Panc1 (cell line): ENCODE results near the gene PARD3. TPM values are rescaled to one million over a fixed set of nuclear protein-coding genes. Genes with fewer than 3 reads are reported as not detected.

ENCODE experiments used
- ATAC-seq: fragments of 200-7000 bp; cut with Tn5 transposase; 2 replicates; pipeline ENCODE4 v1.9.1; 2020; ENCODE audit warnings: mild to moderate bottlenecking, moderate library complexity
- BruUV-seq: library from RNA; stranded (reverse); fragments of 400-500 nt; replicated peaks from 2 replicates; lab custom pipeline; 2021; lab: Mats Ljungman, UMichigan
- CTCF ChIA-PET: fragments of 300-600 bp; sonication (Branson Sonifier 250); formaldehyde crosslinking; loops from one replicate; lab custom pipeline; 2022; ENCODE audit warnings: antibody characterized with exemption; lab: Charles Lee
- POLR2A ChIA-PET: fragments of 300-600 bp; sonication (Branson Sonifier 250); formaldehyde crosslinking; loops from one replicate; lab custom pipeline; 2022; ENCODE audit warnings: antibody characterized with exemption; lab: Charles Lee
- DNase-seq: peaks from one replicate; pipeline ENCODE4 v3.0.0-alpha.2; 2010; ENCODE audit warnings: low read depth, low spot score
- H3K27ac ChIP-seq: 2 replicates; pipeline ENCODE4 v1.5.1; 2011; ENCODE audit warnings: mild to moderate bottlenecking, low read length, inconsistent platforms
- H3K27me3 ChIP-seq: fragments of 200-500 bp; sonication (Bioruptor generic); 2 replicates; pipeline ENCODE4 v1.6.0; 2014; ENCODE audit warnings: low read length, inconsistent platforms; ENCODE audit not compliant: control insufficient read depth, insufficient read depth
- H3K36me3 ChIP-seq: fragments of 200-500 bp; sonication (Bioruptor generic); 2 replicates; pipeline ENCODE4 v1.5.1; 2014; ENCODE audit warnings: inconsistent platforms, mild to moderate bottlenecking, low read length, moderate library complexity; ENCODE audit not compliant: control insufficient read depth, insufficient read depth
- H3K4me1 ChIP-seq: 2 replicates; pipeline ENCODE4 v1.5.1; 2011; ENCODE audit warnings: inconsistent platforms, mild to moderate bottlenecking, low read length, moderate library complexity; ENCODE audit not compliant: control insufficient read depth, insufficient read depth
- H3K4me3 ChIP-seq, 2 experiments: 2 replicates each; pipeline ENCODE4 v1.5.1; 2011 to 2012; ENCODE audit warnings: low read depth in 2 of 2, low read length in 2 of 2, mild to moderate bottlenecking in 2 of 2, inconsistent platforms in 1 of 2, moderate library complexity in 1 of 2
- H3K9me3 ChIP-seq: fragments of 200-500 bp; sonication (Bioruptor generic); 2 replicates; pipeline ENCODE4 v1.5.1; 2014; ENCODE audit warnings: low read depth, mild to moderate bottlenecking, inconsistent platforms, low read length, moderate library complexity; ENCODE audit not compliant: control insufficient read depth, insufficient read depth
- CTCF ChIP-seq: fragments of 450-650 bp; IDR thresholded peaks from 2 replicates; pipeline ENCODE4 v1.5.1; 2017; ENCODE audit warnings: mild to moderate bottlenecking
- POLR2AphosphoS5 ChIP-seq: IDR thresholded peaks from 2 replicates; pipeline ENCODE4 v1.6.1; 2012; ENCODE audit warnings: mild to moderate bottlenecking, low read depth, low read length, moderate library complexity
- REST ChIP-seq, 2 experiments: IDR thresholded peaks; 2 replicates each; pipeline ENCODE4 v1.6.1; 2011 to 2012; ENCODE audit warnings: low read depth in 2 of 2, control low read depth in 1 of 2, low read length in 1 of 2, mild to moderate bottlenecking in 1 of 2, moderate library complexity in 1 of 2; ENCODE audit not compliant: insufficient read depth in 1 of 2
- SIN3A ChIP-seq: IDR thresholded peaks from 2 replicates; pipeline ENCODE4 v1.6.1; 2012; ENCODE audit warnings: low read depth, mild to moderate bottlenecking, low read length, moderate library complexity, borderline replicate concordance; ENCODE audit not compliant: insufficient read depth
- TCF7L2 ChIP-seq: IDR thresholded peaks from 2 replicates; pipeline ENCODE4 v1.6.1; 2011; ENCODE audit warnings: mild to moderate bottlenecking, low read depth, low read length, inconsistent platforms
- in situ Hi-C: cut with HindIII; loops from 2 replicates; pipeline ENCODE4 v1.10.0; 2016; ENCODE audit warnings: low sequenced_read_pairs, low pct_unique_long_range_greater_than_20kb
- intact Hi-C: fragments of 100-400 bp; cut with micrococcal nuclease; formaldehyde crosslinking; loops from one replicate; pipeline ENCODE4 v1.10.0; 2022; ENCODE audit not compliant: unreplicated experiment
- total RNA-seq: library from RNA; stranded (reverse); gene quantifications from one replicate; pipeline ENCODE4 v1.2.1, GENCODE V29; 2021; ENCODE audit not compliant: unreplicated experiment

Gene PARD3
- total RNA-seq, 1 experiment from 2014 or later = 29.8 TPM

GRCh38 chr10:34658934-34659333, 156.2 kb downstream of the PARD3 start:
- no TSS peak for BruUV-seq
- no peak for ATAC-seq
- Histone ChIP-seq H3K4me1 (no peaks in the 10 kb centered on the region; the same call in 1 of the 2 replicates), H3K27ac (no peak overlapping the region), H3K4me3 (no peak overlapping the region), H3K36me3 (no peaks in the 10 kb centered on the region), H3K9me3 (no peaks in the 10 kb centered on the region), H3K27me3 (no peaks in the 10 kb centered on the region)
- TF ChIP-seq CTCF (no peak), REST (IDR thresholded peaks at IDR 0.05; ENCODE audit: insufficient read depth in 1 of 2, low read depth in 2 of 2, low read length in 1 of 2) (no peak), TCF7L2 (no peak), SIN3A (no peak), POLR2AphosphoS5 (no peak)
- in situ Hi-C loops (no loop called here), intact Hi-C loops (no loop called here)
- ChIA-PET CTCF (no interaction called here), POLR2A (interaction anchor here (0.6 kb wide), 1 partner anchor 359 kb away, joined by 8 read pairs; no protein-coding TSS in a partner anchor)
- DNase-seq = no peak

- Histone ChIP-seq H3K27ac (no peak overlapping the region), H3K9me3 (no peaks in the 10 kb centered on the region), H3K4me1 (no peaks in the 10 kb centered on the region; the same call in 1 of the 2 replicates), H3K36me3 (no peaks in the 10 kb centered on the region), H3K27me3 (no peaks in the 10 kb centered on the region), H3K4me3 (no peak overlapping the region)
- no peak for DNase-seq
- no peak for ATAC-seq
- no TSS peak for BruUV-seq
- TF ChIP-seq REST (IDR thresholded peaks at IDR 0.05; ENCODE audit: insufficient read depth in 1 of 2, low read depth in 2 of 2, low read length in 1 of 2) (no peak), CTCF (no peak), POLR2AphosphoS5 (no peak), TCF7L2 (no peak), SIN3A (no peak)
- intact Hi-C loops (no loop called here), in situ Hi-C loops (no loop called here)
- ChIA-PET CTCF (interaction anchor here (1.0 kb wide), 1 partner anchor 68 kb away, joined by 6 read pairs; no protein-coding TSS in a partner anchor), POLR2A (no interaction called here)
Observed at GRCh38 chr10:34656661-34657060, 158.4 kb downstream of the PARD3 start.
